GM12873 (cell line): ENCODE data around the gene ZMYND19.

Experiments
- TF ChIP-seq, protein P1 (sequence below): IDR thresholded peaks from 2 replicates; pipeline ENCODE4 v1.5.1; 2012; ENCODE audit warnings: low read depth, mild to moderate bottlenecking, moderate library complexity, low read length, control low read depth; ENCODE audit not compliant: insufficient read depth; ENCODE audit errors: missing control alignments

The ZMYND19 gene

DNA sequence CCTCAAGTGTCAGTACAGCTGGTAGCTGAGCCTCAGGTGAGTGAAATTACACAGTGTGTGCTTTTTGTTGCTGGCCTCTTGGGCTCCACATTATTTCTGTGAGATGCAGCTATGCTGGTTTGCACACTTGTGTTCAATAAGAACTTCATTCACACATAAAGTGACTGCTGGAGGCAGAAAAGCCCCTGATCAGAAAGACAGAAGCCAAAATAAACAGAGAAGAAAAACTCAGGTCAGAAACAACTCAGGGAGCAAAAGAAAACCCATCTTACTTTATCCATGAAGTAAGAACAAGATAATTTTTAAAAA lies 55.2 kb downstream of the ZMYND19 start:
- TF ChIP-seq, protein P1, sequence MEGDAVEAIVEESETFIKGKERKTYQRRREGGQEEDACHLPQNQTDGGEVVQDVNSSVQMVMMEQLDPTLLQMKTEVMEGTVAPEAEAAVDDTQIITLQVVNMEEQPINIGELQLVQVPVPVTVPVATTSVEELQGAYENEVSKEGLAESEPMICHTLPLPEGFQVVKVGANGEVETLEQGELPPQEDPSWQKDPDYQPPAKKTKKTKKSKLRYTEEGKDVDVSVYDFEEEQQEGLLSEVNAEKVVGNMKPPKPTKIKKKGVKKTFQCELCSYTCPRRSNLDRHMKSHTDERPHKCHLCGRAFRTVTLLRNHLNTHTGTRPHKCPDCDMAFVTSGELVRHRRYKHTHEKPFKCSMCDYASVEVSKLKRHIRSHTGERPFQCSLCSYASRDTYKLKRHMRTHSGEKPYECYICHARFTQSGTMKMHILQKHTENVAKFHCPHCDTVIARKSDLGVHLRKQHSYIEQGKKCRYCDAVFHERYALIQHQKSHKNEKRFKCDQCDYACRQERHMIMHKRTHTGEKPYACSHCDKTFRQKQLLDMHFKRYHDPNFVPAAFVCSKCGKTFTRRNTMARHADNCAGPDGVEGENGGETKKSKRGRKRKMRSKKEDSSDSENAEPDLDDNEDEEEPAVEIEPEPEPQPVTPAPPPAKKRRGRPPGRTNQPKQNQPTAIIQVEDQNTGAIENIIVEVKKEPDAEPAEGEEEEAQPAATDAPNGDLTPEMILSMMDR: no peak

GRCh38 chr9:137534256-137535119 lies 55.8 kb downstream of the ZMYND19 start:
- TF ChIP-seq, protein P1: peak; percentile 74
